ENCODE measurements around the gene EPHA3. TPM values are rescaled to one million over a fixed set of nuclear protein-coding genes. Genes with fewer than 3 reads are reported as not detected.

EPHA3 gene
- total RNA-seq, 1 experiment from 2014 or later, result not detected

GRCh38 chr3:89434621-89435380 is 327.4 kb downstream of the EPHA3 start:
- no peaks in the 10 kb centered on the region for H3K27me3 Mint-ChIP-seq (ENCODE audit: insufficient read depth, unreplicated experiment)
- no peaks in the 10 kb centered on the region for H3K4me1 Mint-ChIP-seq (ENCODE audit: low read depth, unreplicated experiment)
- intact Hi-C loops (cut with micrococcal nuclease; ENCODE audit: unreplicated experiment), result no loop called here
- TF ChIP-seq CTCF (IDR thresholded peaks at IDR 0.05; ENCODE audit: insufficient read depth in 1 of 2, low read depth in 1 of 2, low read length in 1 of 2, severe bottlenecking in 1 of 2, unreplicated experiment in 1 of 2), result no peak
- Histone ChIP-seq H3K4me1 (no peaks in the 10 kb centered on the region), H3K9me3 (no peaks in the 10 kb centered on the region), H3K4me3 (ENCODE audit: low read depth, low read length) (no peak overlapping the region), H3K27me3 (replicated peaks; ENCODE audit: control insufficient read depth, insufficient read depth, low read length) (no peaks in the 10 kb centered on the region), H3K36me3 (ENCODE audit: control insufficient read depth, insufficient read depth, low read length) (no peaks in the 10 kb centered on the region)
- no peak for DNase-seq
- no peaks in the 10 kb centered on the region for H3K9me3 Mint-ChIP-seq (ENCODE audit: unreplicated experiment)
- ChIA-PET POLR2A (no interaction called here), CTCF (no interaction called here)
- BruUV-seq (replicated peaks), result no TSS peak
- no peak overlapping the region for H3K4me3 Mint-ChIP-seq (ENCODE audit: unreplicated experiment)
- no peaks in the 10 kb centered on the region for H3K36me3 Mint-ChIP-seq (ENCODE audit: insufficient read depth, unreplicated experiment)
- no peak overlapping the region for H3K27ac Mint-ChIP-seq (ENCODE audit: unreplicated experiment)

DNA sequence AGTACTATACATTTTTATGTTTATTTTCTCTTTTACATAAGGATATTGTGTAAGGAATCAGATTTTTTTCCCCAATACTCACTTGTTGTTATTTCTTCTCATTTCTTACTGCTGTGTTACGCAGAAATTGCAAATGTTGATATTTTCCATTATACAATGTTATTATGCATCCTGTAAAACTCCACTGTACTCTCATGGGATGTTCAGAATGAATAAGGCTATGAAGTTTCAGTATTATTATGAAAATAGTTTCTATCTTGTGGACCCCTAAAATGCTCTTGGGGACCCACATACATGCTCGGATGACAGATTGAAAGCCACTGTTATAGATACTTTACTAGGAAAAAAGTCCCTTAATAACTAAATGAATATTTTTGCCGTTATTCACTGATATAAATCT is 329.4 kb downstream of the EPHA3 start:
- Mint-ChIP-seq H3K36me3 (ENCODE audit: insufficient read depth, unreplicated experiment) (no peaks in the 10 kb centered on the region), H3K4me1 (ENCODE audit: low read depth, unreplicated experiment) (no peaks in the 10 kb centered on the region), H3K27me3 (ENCODE audit: insufficient read depth, unreplicated experiment) (peaks cover 4% of the 10 kb centered on the region), H3K27ac (ENCODE audit: unreplicated experiment) (no peak overlapping the region), H3K4me3 (ENCODE audit: unreplicated experiment) (no peak overlapping the region), H3K9me3 (ENCODE audit: unreplicated experiment) (no peaks in the 10 kb centered on the region)
- no peaks in the 10 kb centered on the region for H3K9me3 ChIP-seq
- POLR2A ChIA-PET, result no interaction called here
- no TSS peak for BruUV-seq (replicated peaks)
- no peak overlapping the region for H3K4me3 ChIP-seq (ENCODE audit: low read depth, low read length)
- no peak for TF ChIP-seq CTCF (IDR thresholded peaks at IDR 0.05; ENCODE audit: insufficient read depth in 1 of 2, low read depth in 1 of 2, low read length in 1 of 2, severe bottlenecking in 1 of 2, unreplicated experiment in 1 of 2)
- intact Hi-C loops (cut with micrococcal nuclease; ENCODE audit: unreplicated experiment), result no loop called here
- no peak for DNase-seq
- CTCF ChIA-PET, result no interaction called here
- no peaks in the 10 kb centered on the region for H3K36me3 ChIP-seq (ENCODE audit: control insufficient read depth, insufficient read depth, low read length)
- H3K27me3 ChIP-seq (replicated peaks; ENCODE audit: control insufficient read depth, insufficient read depth, low read length), result no peaks in the 10 kb centered on the region
- no peaks in the 10 kb centered on the region for H3K4me1 ChIP-seq

GRCh38 chr3:89440386-89440785 is 333.0 kb downstream of the EPHA3 start:
- intact Hi-C loops (cut with micrococcal nuclease; ENCODE audit: unreplicated experiment), result no loop called here
- H3K4me3 Mint-ChIP-seq (ENCODE audit: unreplicated experiment), result no peak overlapping the region
- no peaks in the 10 kb centered on the region for H3K4me1 Mint-ChIP-seq (ENCODE audit: low read depth, unreplicated experiment)
- CTCF ChIA-PET, result no interaction called here
- Histone ChIP-seq H3K4me1 (no peaks in the 10 kb centered on the region), H3K9me3 (no peaks in the 10 kb centered on the region), H3K4me3 (ENCODE audit: low read depth, low read length) (no peak overlapping the region), H3K27me3 (replicated peaks; ENCODE audit: control insufficient read depth, insufficient read depth, low read length) (no peaks in the 10 kb centered on the region), H3K36me3 (ENCODE audit: control insufficient read depth, insufficient read depth, low read length) (no peaks in the 10 kb centered on the region)
- DNase-seq, result no peak
- POLR2A ChIA-PET, result no interaction called here
- no peak for TF ChIP-seq CTCF (IDR thresholded peaks at IDR 0.05; ENCODE audit: insufficient read depth in 1 of 2, low read depth in 1 of 2, low read length in 1 of 2, severe bottlenecking in 1 of 2, unreplicated experiment in 1 of 2)
- H3K27ac Mint-ChIP-seq (ENCODE audit: unreplicated experiment), result no peak overlapping the region
- no peaks in the 10 kb centered on the region for H3K36me3 Mint-ChIP-seq (ENCODE audit: insufficient read depth, unreplicated experiment)
- peaks cover 7% of the 10 kb centered on the region for H3K27me3 Mint-ChIP-seq (ENCODE audit: insufficient read depth, unreplicated experiment)
- no TSS peak for BruUV-seq (replicated peaks)
- H3K9me3 Mint-ChIP-seq (ENCODE audit: unreplicated experiment), result no peaks in the 10 kb centered on the region
